Tibial artery (tissue), 4 donors: ENCODE results near the gene SPATC1L.

Experiments
- DNase-seq, 2 donors: peaks; one replicate each; pipeline ENCODE4 v3.0.0-alpha.2; 2019
- H3K27ac ChIP-seq, 2 donors: fragments of 200-600 bp; sonication (generic) in 1 of 2; 1 replicate in 1 of 2; 2 replicates in 1 of 2; pipeline ENCODE4 v1.5.1; 2018 to 2019; ENCODE audit warnings: mild to moderate bottlenecking in 1 of 2
- H3K27me3 ChIP-seq, 2 donors: fragments of 200-600 bp; sonication (generic) in 1 of 2; one replicate each; pipeline versions ENCODE4 v1.5.1 to v1.6.0; 2016 to 2019
- H3K36me3 ChIP-seq, 3 donors: fragments of 200-600 bp; sonication (generic) in 2 of 3; one replicate each; pipeline ENCODE4 v1.5.1; 2016 to 2019; ENCODE audit warnings: mild to moderate bottlenecking in 2 of 3
- H3K4me1 ChIP-seq, 4 donors: fragments of 200-600 bp; sonication (generic) in 2 of 4; 1 replicate in 3 of 4; 2 replicates in 1 of 4; pipeline ENCODE4 v1.5.1; 2016 to 2019
- H3K4me3 ChIP-seq, 2 donors: fragments of 200-600 bp; sonication (generic) in 1 of 2; 1 replicate in 1 of 2; 2 replicates in 1 of 2; pipeline ENCODE4 v1.5.1; 2018 to 2019; ENCODE audit warnings: mild to moderate bottlenecking in 2 of 2
- H3K9me3 ChIP-seq, 3 donors: fragments of 200-600 bp; sonication (generic) in 1 of 3; one replicate each; pipeline ENCODE4 v1.5.1; 2016 to 2019
- intact Hi-C: fragments of 100-400 bp; cut with DNase I; formaldehyde crosslinking; loops from one replicate; pipeline ENCODE4 v1.15.0; 2023; ENCODE audit warnings: low total_unique reads
- TF ChIP-seq, protein P1 (sequence below), 2 experiments: fragments of 200-600 bp in 1 of 2; fragments of 450-650 bp in 1 of 2; IDR thresholded peaks; one replicate each; pipeline ENCODE4 v1.5.1; 2017 to 2019; ENCODE audit warnings: antibody characterized with exemption in 2 of 2, mild to moderate bottlenecking in 1 of 2, moderate library complexity in 1 of 2

The SPATC1L gene

DNA sequence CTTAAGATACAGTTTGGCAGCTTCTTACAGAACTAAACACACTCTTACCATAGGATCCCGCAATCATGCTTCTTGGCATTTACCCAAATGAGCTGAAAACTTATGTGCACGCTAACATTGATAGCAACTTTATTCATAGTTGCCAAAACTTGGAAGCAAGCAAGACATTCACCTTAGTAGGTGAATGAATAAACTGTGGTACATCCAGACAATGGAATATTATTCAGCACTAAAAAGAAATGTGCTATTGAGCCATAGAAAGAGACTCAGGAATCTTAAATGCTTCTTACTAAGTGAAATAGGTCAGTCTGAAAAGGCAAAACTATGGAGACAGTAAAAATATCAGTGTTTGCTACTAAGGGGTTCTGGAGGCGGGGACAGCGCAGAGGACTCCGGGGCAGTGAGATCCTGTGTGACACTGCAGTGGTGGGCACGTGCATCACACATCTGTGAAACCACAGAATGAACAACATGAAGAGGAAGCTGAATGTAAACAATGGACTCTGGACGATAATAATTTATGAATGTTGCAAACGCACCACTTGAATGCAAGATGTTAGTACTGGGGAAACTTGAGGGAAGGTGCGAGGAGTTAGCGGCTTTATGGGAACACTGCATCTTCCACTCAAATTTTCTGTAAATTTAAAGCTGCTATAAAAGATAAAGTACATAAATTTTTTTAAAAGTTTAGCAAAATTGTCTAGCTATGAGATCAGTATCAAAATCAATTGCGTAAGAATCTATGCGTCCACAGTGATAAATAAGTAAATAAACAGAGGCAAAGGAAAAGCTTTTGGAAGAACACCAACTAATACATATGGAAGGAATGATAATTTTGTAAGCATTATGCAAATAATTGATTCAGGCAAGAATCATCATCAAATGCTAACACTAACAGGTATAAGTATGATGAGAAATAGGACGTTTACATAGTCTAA lies 15.4 kb upstream of the SPATC1L start:
- TF ChIP-seq, protein P1, sequence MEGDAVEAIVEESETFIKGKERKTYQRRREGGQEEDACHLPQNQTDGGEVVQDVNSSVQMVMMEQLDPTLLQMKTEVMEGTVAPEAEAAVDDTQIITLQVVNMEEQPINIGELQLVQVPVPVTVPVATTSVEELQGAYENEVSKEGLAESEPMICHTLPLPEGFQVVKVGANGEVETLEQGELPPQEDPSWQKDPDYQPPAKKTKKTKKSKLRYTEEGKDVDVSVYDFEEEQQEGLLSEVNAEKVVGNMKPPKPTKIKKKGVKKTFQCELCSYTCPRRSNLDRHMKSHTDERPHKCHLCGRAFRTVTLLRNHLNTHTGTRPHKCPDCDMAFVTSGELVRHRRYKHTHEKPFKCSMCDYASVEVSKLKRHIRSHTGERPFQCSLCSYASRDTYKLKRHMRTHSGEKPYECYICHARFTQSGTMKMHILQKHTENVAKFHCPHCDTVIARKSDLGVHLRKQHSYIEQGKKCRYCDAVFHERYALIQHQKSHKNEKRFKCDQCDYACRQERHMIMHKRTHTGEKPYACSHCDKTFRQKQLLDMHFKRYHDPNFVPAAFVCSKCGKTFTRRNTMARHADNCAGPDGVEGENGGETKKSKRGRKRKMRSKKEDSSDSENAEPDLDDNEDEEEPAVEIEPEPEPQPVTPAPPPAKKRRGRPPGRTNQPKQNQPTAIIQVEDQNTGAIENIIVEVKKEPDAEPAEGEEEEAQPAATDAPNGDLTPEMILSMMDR (IDR thresholded peaks at IDR 0.05): no peak
- no peaks in the 10 kb centered on the region for H3K9me3 ChIP-seq
- H3K27ac ChIP-seq: no peak overlapping the region
- H3K36me3 ChIP-seq: peaks cover 53 to 78% (median 64%) of the 10 kb centered on the region in 3 donors
- H3K4me3 ChIP-seq: no peak overlapping the region
- intact Hi-C loops: loop anchor here (10.0 kb wide), 1 partner anchor 55 kb away; no protein-coding TSS in a partner anchor
- H3K4me1 ChIP-seq: no peaks in the 10 kb centered on the region
- no peaks in the 10 kb centered on the region for H3K27me3 ChIP-seq
- peak in 1 of 2 donors; percentile 6 for DNase-seq

DNA sequence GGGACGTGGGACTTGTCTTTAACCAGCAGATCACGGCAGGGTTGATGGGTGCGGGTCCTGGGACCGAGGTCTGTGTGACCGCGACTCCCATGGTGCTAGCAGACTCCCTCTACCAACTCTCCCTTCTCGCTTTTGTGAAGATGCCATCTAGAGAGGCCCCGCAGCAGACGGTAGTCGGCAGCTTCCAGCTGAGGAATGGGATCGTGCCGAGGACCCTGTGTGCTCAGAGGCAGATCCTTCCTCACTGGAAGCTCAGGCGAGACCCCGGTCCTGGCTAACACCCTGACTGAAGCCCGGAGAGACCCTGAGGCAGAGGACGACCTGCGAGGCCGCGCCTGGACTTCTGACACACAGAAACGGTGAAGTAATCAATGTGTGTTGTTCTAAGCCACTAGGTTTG lies 12.5 kb upstream of the SPATC1L start:
- intact Hi-C loops: loop anchor here (10.0 kb wide), 1 partner anchor 52 kb away; no protein-coding TSS in a partner anchor
- Histone ChIP-seq H3K27me3 (no peaks in the 10 kb centered on the region), H3K9me3 (no peaks in the 10 kb centered on the region), H3K4me1 (no peaks in the 10 kb centered on the region), H3K4me3 (no peak overlapping the region), H3K27ac (no peak overlapping the region), H3K36me3 (peaks cover 62 to 82% (median 73%) of the 10 kb centered on the region in 3 donors)
- TF ChIP-seq, protein P1 (IDR thresholded peaks at IDR 0.05): no peak
- peak in 1 of 2 donors; percentile 59 for DNase-seq

DNA sequence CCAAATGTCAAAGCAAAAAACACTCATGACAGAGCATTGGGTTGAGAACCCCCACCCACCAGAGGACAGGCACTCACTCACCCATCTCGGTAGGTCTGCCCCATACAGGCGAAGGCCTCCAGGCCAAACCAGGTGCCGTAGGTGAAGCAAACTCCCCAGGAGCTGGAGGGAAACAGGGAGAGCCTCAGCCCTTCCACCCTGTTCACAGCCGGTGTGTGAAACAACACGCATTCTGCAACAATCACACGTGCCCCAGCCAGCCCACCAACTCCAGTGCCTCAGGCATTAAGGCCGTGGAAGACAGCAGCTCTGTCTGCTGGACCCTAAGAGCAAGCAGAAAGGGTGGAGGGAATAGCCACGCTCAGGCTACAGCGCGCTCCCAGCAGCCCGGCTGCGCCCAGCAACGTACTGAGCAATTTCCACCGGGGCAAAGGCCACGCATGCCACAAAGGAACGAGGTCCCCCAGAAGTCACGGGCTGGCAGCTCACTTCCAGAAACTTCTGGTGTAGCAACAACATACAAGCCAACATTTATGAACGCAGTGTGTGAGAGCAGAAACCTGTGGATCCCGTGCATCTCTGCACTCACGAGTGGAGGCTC lies 11.4 kb upstream of the SPATC1L start:
- Histone ChIP-seq H3K4me3 (no peak overlapping the region), H3K27ac (no peak overlapping the region), H3K4me1 (no peaks in the 10 kb centered on the region), H3K9me3 (no peaks in the 10 kb centered on the region), H3K36me3 (peaks cover 73 to 89% (median 78%) of the 10 kb centered on the region in 3 donors), H3K27me3 (no peaks in the 10 kb centered on the region)
- DNase-seq: peak in 1 of 2 donors; percentile 48
- TF ChIP-seq, protein P1 (IDR thresholded peaks at IDR 0.05): no peak
- intact Hi-C loops: loop anchor here (10.0 kb wide), 1 partner anchor 51 kb away; no protein-coding TSS in a partner anchor

DNA sequence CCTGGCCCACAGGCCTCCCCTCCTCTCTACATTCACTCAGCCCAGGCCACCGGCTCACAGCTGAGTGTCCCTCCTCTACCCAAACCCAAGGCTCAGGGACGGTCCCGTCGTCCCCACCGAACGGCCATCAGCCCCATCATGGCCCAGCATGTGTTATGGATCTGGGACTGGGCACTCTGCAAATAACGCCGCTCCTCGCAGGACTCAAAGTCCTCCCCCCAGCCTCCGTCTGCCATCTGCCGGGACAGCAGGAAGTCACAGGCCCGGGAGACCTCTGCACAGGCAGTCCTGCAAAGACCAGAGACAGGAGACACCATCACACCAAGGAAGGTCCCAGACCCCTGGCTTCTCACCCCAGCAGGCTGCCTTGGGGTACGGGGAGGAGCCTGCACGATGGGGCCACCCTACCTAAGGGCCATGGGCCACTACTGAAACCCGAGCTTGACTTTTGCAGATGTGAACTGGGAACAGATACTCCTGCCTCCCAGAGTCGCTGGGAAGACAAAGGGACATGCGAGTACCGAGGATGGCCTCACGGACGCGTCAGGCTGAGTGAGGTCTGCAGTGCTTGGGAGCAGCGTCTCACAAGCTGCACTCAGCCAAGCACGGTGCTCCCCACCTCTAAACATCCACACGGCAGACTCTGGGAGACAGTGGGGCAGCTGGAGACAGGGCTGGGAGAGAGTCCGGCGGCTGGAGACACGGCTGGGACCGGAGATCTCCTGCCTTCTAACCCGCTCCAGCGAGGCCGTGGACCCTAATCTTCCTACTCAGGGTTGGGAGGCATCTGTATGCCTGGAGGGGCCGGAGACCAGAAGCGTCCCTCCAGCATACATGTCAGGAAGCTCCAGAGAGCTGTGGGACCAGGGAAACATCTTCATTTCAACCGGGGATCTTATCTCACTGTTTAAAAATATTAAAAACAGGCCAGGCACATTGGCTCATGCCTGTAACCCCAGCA lies 10.4 kb upstream of the SPATC1L start:
- DNase-seq: peak in 1 of 2 donors; percentile 54
- intact Hi-C loops: loop anchor here (10.0 kb wide), 1 partner anchor 50 kb away; no protein-coding TSS in a partner anchor
- H3K27me3 ChIP-seq: no peaks in the 10 kb centered on the region
- H3K36me3 ChIP-seq: peaks cover 69 to 90% (median 87%) of the 10 kb centered on the region in 3 donors
- TF ChIP-seq, protein P1 (IDR thresholded peaks at IDR 0.05): no peak
- H3K27ac ChIP-seq: no peak overlapping the region
- no peaks in the 10 kb centered on the region for H3K9me3 ChIP-seq
- no peak overlapping the region for H3K4me3 ChIP-seq
- peaks cover 0 to 8% (median 0%) of the 10 kb centered on the region in 4 donors for H3K4me1 ChIP-seq
